HG02798 (cell line): ENCODE measurements around the gene IDE.
"Not testable (repeated sequence)": the region's sequence is repeated elsewhere in the genome, so short reads cannot be mapped to it uniquely, and the experiment has no call there.

Experiments
- ATAC-seq: cut with Tn5 transposase; IDR thresholded peaks from one replicate; pipeline ENCODE4 v1.9.1; 2021; ENCODE audit warnings: mild to moderate bottlenecking; ENCODE audit not compliant: unreplicated experiment, poor library complexity

Gene IDE

GRCh38 chr10:92502296-92502808 lies 71.5 kb downstream of the IDE start:
- no peak for ATAC-seq

DNA sequence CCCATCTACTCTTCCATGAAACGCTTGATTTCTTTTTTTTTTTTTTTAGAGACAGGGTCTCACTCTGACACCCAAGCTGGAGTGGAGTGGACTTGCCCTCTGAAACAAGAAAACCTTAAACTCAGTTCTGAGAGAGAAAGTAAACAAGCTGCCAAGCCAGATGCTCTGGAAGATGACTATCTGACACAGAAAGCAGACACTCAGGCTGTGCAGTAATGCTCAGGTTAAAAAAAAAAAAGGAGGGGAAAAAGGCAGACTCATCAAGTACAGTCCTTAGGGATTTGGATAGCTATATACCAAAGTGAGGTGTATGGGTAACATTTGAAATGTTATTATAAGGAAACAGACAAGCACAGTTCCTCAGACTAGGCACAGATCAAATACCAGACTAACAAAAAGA lies 80.5 kb downstream of the IDE start:
- ATAC-seq, result no peak

DNA sequence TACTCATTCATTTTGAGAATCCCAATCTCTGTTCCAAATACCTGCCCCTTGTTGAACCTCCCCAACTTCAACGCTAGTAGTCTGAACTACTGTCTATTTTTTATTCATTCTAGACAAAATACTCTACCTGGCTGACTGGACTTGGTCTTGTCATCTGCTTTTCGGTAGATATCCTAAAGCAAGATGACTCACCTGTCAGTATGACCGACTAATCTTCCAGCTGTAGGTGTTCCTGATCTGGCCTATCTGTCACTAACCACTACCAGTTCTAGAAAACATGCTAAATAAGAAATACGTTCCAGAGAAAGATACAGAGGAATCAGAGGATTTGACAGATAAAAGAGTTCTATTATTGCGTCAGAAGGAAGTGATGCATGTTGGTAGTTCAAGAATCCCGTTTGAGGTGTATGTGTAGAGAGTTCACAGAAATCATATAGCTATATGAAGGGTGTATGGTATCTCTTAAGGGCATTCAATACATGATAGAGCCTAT lies 81.1 kb downstream of the IDE start:
- no peak for ATAC-seq

DNA sequence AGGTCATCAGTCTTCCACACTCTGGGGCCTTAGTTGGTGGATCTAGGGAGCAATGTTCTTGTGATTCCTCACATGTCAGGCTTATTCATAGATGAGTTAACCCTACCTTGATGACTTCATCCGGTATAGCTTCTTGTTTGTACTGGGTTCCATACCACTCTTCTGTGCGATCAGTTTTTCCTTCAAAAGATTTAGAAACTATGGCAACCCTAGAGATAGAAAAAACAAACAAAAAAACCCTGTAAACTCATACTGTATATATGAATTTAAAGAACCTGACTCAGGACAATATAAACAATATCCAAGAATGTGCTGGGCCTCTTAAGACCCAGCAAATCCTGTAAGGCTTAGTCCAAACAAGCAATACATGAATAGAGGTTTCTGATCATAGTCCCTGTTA lies 83.5 kb downstream of the IDE start:
- ATAC-seq, result no peak

DNA sequence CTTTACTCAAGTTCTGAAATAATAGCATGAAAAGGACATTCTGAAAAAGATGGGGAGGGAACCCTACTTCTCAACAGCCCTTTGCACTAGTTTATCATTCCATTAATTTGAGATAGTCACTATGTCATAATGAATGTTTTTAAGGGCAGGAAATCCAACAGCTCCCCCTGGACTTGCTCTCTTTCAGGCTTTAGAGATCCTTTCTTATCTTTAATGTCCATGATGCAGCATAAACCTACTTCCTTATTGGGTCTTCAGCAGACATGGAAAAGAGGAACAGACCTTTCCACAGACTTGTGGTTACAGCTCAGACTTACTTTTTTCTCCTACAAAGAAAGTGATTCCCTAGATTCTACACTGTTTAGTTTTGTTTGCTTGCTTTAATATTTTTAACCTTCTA lies 87.3 kb downstream of the IDE start:
- ATAC-seq, result no peak

GRCh38 chr10:92483539-92483938 lies 90.4 kb downstream of the IDE start:
- no peak for ATAC-seq

DNA sequence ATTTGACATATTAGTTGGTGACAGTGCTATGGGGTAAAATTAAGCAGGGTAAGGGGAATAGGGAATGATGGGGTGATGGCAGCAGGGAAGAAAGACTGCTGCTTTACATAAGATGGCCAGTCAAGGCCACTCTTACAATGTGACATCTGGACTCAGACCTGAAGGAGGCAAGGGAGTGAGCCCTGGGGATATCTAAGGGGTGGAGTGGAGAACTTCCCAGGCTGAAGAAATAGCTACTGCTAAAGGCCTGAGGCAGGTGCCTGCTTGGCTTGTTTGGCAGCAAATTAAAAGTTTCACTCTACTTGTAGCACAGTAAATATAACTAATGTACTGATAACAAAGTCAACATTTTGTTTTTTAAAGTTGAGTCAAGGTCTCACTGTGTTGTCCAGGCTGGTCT lies 93.5 kb downstream of the IDE start:
- ATAC-seq, result no peak

DNA sequence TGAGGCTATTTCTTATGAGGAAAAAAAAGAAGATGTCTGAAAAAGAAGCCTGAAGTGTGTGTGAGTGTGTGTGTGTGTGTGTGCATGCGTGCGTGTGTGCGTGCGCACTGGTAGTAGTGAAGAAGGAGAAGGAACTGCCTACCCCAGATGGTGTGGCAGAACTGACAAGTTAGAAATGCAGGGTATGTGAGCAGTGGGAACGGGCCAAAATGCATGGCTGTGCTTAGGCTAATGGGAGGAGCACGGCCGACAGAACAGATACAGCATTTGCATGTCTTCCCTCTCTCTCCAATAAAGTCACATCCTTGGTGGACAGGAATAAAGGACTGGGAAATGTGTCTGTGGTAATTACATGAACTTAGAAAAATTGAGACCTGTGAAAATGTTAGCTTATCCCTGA lies 94.3 kb downstream of the IDE start:
- no peak for ATAC-seq

GRCh38 chr10:92478536-92478935 lies 95.4 kb downstream of the IDE start:
- ATAC-seq, result no peak

- no peak for ATAC-seq
Observed at GRCh38 chr10:92475357-92475868, 98.5 kb downstream of the IDE start.

DNA sequence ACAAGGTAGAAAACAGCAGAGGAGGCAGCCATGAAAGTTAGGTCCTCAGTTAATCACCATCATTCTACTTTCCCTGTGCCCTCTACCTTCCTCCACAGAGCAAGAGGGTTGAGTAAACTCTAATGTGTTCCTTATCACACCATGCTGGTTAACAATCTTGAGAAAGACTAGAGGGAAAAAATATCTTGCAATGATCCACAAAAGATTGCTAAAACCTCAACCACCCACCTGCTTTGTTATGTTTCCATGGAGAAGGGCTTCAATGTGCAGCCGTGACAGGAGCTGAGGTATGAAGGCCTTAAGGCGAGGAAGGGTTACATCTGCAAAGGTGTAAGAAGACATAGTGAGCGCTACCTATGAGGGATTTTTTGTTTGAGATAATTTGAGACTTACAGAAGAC lies 103.9 kb downstream of the IDE start:
- ATAC-seq, result no peak

DNA sequence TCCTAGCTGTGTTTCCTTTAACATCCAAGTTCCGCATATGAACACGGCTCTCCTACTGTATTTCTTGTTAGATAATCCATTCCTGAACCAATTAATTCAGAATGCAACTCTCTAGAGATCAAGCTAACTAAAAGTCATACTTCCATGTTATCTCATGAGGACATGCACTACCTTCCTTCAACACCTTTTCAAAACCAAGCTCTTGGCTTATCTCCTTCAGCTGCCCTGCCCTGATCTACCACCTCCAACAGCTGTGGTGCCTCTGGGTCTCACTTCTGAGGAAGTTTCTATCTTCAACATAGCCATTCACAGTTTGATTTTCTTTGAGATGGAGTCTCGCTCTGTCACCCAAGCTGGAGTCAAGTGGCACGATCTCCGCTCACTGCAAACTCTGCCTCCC lies 109.5 kb downstream of the IDE start:
- no peak for ATAC-seq

DNA sequence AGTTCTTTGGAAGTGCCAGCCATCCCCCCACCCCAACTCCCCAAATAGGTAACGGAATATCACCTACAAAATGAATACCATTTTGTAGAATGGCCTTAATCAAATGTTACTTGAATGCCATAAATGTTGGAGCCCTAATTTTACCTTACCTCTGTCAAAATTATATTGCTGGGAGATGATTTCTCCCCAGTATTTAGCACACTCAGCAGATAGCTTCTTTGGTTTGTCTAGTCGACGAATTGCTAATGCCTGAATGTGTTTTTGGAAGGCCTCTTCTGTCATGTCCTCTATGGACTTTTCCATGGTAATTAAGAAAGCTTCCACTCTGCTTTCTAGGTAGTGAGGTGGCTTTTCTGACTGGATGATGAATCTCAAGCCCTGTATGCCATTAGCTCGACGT lies 110.3 kb downstream of the IDE start:
- ATAC-seq, result no peak

DNA sequence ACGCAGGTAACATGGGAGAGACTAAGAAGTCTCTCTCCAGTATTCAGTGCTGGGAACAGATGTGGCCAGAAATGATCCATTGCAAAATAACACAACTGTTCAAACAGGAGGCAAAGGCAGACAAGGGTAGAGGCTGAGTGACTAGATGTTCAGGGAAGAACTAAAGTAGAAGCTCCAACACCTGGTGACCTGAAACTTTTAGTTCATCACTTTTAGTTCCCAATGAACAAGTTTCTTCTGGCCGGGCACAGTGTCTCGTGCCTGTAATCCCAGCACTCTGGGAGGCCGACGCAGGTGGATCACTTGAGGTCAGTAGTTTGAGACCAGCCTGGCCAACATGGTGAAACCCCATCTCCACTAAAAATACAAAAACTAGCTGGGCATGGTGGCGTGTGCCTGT lies 118.9 kb downstream of the IDE start:
- not testable (repeated sequence) for ATAC-seq

DNA sequence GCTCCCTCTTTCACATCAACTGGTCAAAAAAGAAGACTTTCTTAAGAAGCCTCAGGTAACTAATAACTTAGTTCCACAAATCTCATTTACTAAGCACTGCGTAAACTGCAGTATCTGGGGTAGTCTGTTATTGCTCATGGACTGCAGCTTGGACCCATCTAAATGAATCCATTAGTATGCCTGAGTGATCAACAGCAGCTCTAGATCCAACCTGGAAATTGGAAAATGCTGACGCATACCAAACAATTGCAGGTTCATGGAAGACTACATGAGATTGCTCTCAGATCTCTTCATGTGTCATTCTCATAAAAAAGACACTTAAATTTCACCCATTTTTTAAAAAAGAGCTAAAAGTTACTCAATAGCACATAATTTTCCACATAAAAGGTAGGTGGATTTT lies 121.6 kb downstream of the IDE start:
- no peak for ATAC-seq

DNA sequence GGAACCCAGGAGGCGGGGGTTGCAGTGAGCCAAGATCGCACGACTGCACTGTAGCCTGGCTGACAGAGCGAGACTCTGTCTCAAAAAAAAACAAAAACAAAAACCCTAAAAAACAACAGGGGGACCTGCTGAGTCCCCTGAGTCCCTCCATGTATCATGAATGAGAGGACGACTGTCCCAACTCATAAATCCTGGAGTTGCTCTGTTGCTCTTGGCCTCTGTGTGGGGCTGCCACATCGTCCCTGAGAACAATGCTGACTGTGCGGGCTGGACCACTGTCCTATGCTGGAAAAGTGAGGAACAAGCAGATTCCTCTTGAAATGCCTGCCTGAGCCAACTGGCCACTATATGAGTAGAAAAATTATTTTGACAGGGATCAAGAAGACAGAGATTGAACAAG lies 122.5 kb downstream of the IDE start:
- ATAC-seq, result no peak

GRCh38 chr10:92450896-92451295 lies 123.0 kb downstream of the IDE start:
- no peak for ATAC-seq

- ATAC-seq, result no peak
Observed at GRCh38 chr10:92440578-92440977, 133.3 kb downstream of the IDE start.

DNA sequence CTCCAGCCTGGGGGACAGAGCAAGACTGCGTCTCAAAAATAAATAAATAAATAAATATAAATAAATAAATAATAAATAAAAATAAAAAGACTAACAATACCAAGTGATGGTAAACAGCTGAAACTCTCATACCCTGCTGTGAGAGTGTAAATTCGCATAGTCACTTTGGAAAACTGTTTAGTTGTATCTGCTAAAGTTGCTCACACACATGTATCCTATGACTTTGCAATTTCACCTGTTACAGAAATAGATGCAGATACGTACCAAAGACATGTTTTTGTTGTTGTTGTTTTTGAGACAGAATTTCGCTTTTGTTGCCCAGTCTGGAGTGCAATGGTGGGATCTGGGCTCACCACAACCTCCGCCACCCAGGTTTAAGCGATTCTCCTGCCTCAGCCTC lies 135.7 kb downstream of the IDE start:
- ATAC-seq, result no peak

DNA sequence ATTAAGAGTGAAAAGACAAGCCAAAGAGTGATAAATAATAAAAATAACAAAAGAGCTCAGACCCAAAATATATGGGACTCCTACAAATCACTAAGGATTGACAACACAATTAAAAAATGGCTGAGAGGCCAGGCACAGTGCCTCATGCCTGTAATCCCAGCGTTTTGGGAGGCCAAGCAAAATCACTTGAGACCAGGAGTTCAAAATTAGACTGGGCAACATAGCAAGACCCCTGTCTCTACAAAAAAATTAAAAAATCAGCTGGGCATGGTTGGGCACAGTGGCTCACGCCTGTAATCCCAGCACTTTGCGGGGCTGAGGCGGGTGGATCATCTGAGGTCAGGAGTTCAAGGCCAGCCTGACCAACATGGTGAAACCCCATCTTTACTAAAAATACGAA lies 137.3 kb downstream of the IDE start:
- no peak for ATAC-seq

DNA sequence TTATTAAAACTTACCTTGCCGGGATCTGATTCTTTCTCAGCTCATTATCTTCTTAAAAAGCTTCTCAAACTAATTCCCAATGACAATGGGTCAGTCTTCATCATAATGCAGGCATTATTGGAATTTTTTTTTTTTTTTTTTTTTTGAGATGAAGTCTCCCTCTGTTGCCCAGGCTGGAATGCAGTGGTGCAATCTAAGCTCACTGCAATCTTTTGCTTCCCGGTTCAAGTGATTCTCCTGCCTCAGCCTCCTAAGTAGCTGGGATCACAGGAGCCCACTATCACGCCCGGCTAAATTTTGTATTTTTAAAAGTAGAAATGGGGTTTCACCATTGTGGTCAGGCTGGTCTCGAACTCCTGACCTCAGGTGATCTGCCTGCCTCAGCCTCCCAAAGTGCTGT lies 137.8 kb downstream of the IDE start:
- not testable (repeated sequence) for ATAC-seq

DNA sequence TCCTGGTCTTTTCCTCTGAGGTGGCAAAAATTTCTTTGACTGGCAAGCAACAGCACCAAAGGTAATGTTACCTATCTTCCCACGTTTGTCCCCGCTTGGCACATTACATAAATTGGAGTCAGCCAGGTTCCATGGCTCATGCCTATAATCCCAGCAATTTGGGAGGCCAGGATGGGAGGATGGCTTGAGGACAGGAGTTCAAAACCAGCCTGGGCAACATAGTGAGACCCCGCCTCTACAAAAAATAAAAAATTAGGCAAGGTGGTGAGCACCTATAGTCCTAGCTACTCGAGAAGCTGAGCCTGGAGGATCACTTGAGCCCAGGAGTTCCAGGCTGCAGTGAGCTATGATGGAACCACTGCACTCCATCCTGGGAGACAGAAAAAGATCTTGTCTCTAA lies 139.5 kb downstream of the IDE start:
- ATAC-seq, result no peak

GRCh38 chr10:92432596-92432995 lies 141.3 kb downstream of the IDE start:
- no peak for ATAC-seq
